CD4-positive, alpha-beta T cell treated with Interleukin-21 for 1 hour (primary cell): ENCODE results near the gene TGM4.

ENCODE experiments used
- DNase-seq: peaks from one replicate; pipeline ENCODE4 v3.0.0-alpha.2; 2020

TGM4 gene

DNA sequence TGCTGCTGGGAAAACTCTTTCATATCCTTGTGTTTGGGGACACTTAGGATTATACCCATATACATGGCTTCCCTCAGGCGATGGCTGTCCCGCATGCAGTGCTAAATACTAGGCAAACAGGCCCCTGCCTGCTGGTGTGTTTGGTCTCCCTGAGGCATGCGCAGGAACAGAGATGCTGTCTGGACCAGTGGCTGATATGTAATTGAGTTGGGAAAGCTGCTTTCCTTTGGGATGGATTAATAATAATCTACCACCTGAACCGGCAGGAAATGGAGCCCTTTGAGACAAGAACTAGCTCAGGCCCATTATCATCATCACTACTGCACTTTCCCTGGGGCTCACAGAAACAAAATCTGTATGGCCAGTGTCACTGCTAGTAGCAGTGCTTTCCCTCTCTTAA lies 83.6 kb downstream of the TGM4 start:
- DNase-seq = no peak

DNA sequence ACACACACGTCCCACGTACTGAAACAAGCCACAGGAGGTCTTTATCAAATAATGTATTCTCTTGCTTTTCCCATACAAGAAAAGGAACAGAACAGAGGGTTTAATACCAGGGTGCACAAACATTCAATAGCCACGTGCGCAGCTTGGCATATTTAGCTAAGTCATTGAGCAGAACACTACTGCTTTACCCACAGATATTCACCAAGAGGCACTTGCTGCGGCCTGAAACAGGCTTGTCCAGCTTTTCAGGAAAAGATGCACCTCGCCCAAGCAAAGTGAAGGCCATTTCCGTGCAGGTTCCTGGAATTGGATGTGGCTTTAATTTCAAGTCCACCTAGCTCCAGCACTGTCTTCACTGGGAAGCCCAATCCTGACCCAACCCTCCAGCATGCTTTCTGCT lies 84.0 kb downstream of the TGM4 start:
- no peak for DNase-seq

GRCh38 chr3:44960387-44961026 lies 86.1 kb downstream of the TGM4 start:
- DNase-seq = no peak

DNA sequence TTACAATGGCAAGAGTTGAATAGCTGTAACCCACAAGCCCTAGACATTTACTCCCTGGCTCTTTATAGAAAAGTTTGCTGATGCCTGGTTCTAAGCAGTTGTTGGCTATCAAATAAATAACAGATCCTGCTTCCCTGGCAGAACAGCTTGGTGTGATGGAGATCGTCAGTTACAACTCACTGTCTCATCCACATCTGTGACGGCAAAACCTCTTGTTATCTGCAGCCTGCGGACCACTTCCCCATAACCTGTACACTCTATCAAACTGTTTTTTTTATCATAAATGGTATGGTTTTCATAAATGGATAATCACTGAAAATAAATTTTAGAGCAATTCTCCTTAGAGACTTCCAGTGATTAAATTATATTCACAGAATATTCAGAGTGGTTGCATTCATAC lies 87.5 kb downstream of the TGM4 start:
- no peak for DNase-seq

DNA sequence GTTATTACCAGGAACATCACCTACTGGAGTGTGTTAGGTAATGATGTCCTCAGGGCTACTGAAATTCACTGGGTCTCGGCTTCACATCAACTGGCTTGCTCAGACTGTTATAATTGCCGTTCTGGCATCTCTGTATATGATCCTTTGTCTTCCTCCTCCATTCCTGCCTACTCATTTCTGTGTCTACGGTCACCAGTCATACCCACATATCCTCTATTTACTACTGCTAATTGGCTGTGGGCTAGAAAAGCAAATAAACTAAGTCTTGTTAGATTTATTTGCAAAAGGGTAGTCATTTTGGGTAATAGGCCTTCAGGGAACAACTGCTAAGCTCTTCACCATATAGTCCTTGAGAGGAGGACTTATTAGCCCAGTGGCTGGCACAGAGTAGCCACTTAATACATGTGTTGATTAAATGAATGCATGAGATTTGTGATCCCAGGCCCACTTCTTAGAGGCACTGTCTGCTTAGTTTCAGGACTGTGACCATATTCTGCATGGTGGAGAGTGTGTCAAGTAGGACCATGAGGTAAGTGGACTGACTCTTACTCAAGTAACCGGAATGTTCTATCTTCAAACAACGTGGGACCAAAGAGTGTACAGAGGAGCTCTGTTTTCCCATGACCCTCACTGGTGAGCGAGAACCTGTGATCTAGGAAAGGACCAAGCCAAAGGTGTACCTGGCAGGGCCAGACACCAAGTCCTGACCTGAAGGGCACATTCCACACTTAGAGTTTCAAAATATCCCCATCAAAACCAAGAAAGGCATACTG lies 88.4 kb downstream of the TGM4 start:
- no peak for DNase-seq

- DNase-seq = no peak
Observed at GRCh38 chr3:44963571-44964325, 89.3 kb downstream of the TGM4 start.
